ENCODE results near the gene CASZ1. TPM values are rescaled to one million over a fixed set of nuclear protein-coding genes. Genes with fewer than 3 reads are reported as not detected.
A peak's percentile ranks its signal among the peaks of the same experiment; 100 is the strongest.

CASZ1 gene
- total and polyA plus RNA-seq, 9 of the 15 experiments (the other 6 are each of a cell fraction or from before 2014, with no cell fraction given): 0.01 to 4.0 (median 0.76) TPM; not detected in 1

GRCh38 chr1:10665226-10665625 is 131.2 kb downstream of the CASZ1 start:
- no peak for FAIRE-seq
- POLR2A ChIA-PET: no interaction called here
- no peak overlapping the region for H3K4me3 ChIP-seq
- H3K4me1 ChIP-seq (replicated peaks in 1 of 2; ENCODE audit: control insufficient read depth in 2 of 2, insufficient read depth in 2 of 2, low read length in 2 of 2): peaks cover 0 to 48% of the 10 kb centered on the region in 2 experiments; a peak in 2 of 5 replicates
- no peak overlapping the region for H3K9ac ChIP-seq (ENCODE audit: insufficient read depth in 1 of 2, low read depth in 2 of 2, low read length in 2 of 2)
- H3K27me3 ChIP-seq (ENCODE audit: control insufficient read depth in 2 of 2, insufficient read depth in 2 of 2, low read length in 2 of 2): peaks cover 46 to 81% of the 10 kb centered on the region in 2 experiments
- in situ Hi-C loops (cut with MboI) (no loop called here), intact Hi-C loops (cut with micrococcal nuclease) (no loop called here)
- ATAC-seq: no peak
- H2AFZ ChIP-seq (ENCODE audit: low read depth, low read length): no peak overlapping the region
- H4K20me1 ChIP-seq (replicated peaks; ENCODE audit: control insufficient read depth, insufficient read depth, low read length): peaks cover 37% of the 10 kb centered on the region
- 6% methylated on average over 30 of the region's 31 CpGs for WGBS (ENCODE audit: insufficient coverage, low coverage, missing lambda C conversion rate)
- H3K79me2 ChIP-seq (ENCODE audit: control insufficient read depth, insufficient read depth, low read length): no peaks in the 10 kb centered on the region
- H3K9me3 ChIP-seq (replicated peaks; ENCODE audit: control insufficient read depth, insufficient read depth, low read depth, low read length): peaks cover 3% of the 10 kb centered on the region; the same call in 1 of the 2 replicates
- no TSS peak for BruUV-seq (replicated peaks)
- H3K4me2 ChIP-seq (ENCODE audit: insufficient read depth, low read length): no peak overlapping the region
- CTCF ChIA-PET (ENCODE audit: low intra/inter-chr PET ratio): no interaction called here
- no peaks in the 10 kb centered on the region for H3K9me1 ChIP-seq (ENCODE audit: control insufficient read depth, insufficient read depth, low read length)
- no peaks in the 10 kb centered on the region for H3K36me3 ChIP-seq (ENCODE audit: control insufficient read depth, insufficient read depth, low read length)
- H3K27ac ChIP-seq (ENCODE audit: extremely low read depth, low read depth, low read length): no peak overlapping the region
- no peak for DNase-seq (ENCODE audit: extremely low read depth in 1 of 4, low spot score in 3 of 4)
- no peak for TF ChIP-seq HMGN3 (IDR thresholded peaks at IDR 0.05; ENCODE audit: borderline replicate concordance, extremely low read depth, insufficient read length, low read depth, low read length)
- no peak for TF ChIP-seq IRF2 (CRISPR knock-in tag; IDR thresholded peaks at IDR 0.05)
- TF ChIP-seq RBFOX2 (IDR thresholded peaks at IDR 0.05; ENCODE audit: low read depth, low read length): no peak
- no peak for TF ChIP-seq TEAD2 (tag; IDR thresholded peaks at IDR 0.05)
- no peak for TF ChIP-seq ZNF764 (CRISPR knock-in tag; IDR thresholded peaks at IDR 0.05; ENCODE audit: low read depth)
- no peak for TF ChIP-seq WHSC1 (IDR thresholded peaks at IDR 0.05; ENCODE audit: low read length)
- TF ChIP-seq, protein P1, sequence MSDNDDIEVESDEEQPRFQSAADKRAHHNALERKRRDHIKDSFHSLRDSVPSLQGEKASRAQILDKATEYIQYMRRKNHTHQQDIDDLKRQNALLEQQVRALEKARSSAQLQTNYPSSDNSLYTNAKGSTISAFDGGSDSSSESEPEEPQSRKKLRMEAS (CRISPR knock-in tag; IDR thresholded peaks at IDR 0.05): peak; percentile 34; the same call in 1 of the 2 replicates
